A549 (cell line): Measurements from ENCODE around the gene CDK14. TPM values are rescaled to one million over a fixed set of nuclear protein-coding genes. Genes with fewer than 3 reads are reported as not detected.

ENCODE experiments used
- ATAC-seq, 2 experiments: fragments of 200-7000 bp in 1 of 2; fragments of >200 bp in 1 of 2; cut with Nextera tagmentation in 1 of 2; cut with Tn5 transposase in 1 of 2; 3 replicates each; pipeline versions ENCODE4 v1.8.0 to v1.9.1; 2018 to 2020; ENCODE audit warnings: mild to moderate bottlenecking in 1 of 2, moderate library complexity in 1 of 2
- CTCF ChIA-PET: fragments of 300-600 bp; sonication (Branson Sonifier 250); formaldehyde crosslinking; extraction: SDS; loops from one replicate; lab custom pipeline; 2021; ENCODE audit warnings: antibody characterized with exemption, inconsistent platforms; lab: Yijun Ruan, JAX
- POLR2A ChIA-PET: fragments of 350-600 bp; formaldehyde crosslinking; extraction: SDS; loops from one replicate; lab custom pipeline; 2021; ENCODE audit warnings: antibody characterized with exemption, inconsistent platforms; lab: Yijun Ruan, JAX
- DNase-seq, 2 experiments: peaks; one replicate each; pipeline versions ENCODE4 v3.0.0 to v3.0.0-alpha.2; 2011 to 2016; ENCODE audit warnings: low read depth in 1 of 2, low spot score in 1 of 2
- FAIRE-seq: peaks from 2 replicates; lab custom pipeline; 2011; peaks lifted over from hg19 to GRCh38; lab: Jason Lieb, UNC
- H3K27ac ChIP-seq, 2 experiments: fragments of >200 bp; sonication (Bioruptor Twin); formaldehyde crosslinking; 3 replicates each; pipeline ENCODE4 v1.5.1; 2016 to 2017
- H3K4me1 ChIP-seq: fragments of >200 bp; sonication (Bioruptor Twin); formaldehyde crosslinking; 3 replicates; pipeline ENCODE4 v1.6.1; 2016
- H3K4me2 ChIP-seq: fragments of >200 bp; sonication (Bioruptor Twin); formaldehyde crosslinking; 3 replicates; pipeline ENCODE4 v1.6.1; 2016
- H3K4me3 ChIP-seq: fragments of >200 bp; sonication (Bioruptor Twin); formaldehyde crosslinking; 3 replicates; pipeline ENCODE4 v1.5.1; 2016
- H3K9me3 ChIP-seq: fragments of >200 bp; sonication (Bioruptor Twin); formaldehyde crosslinking; 3 replicates; pipeline ENCODE4 v1.6.1; 2016
- CBX8 ChIP-seq: fragments of 200-600 bp; sonication (generic); IDR thresholded peaks from 2 replicates; pipeline ENCODE4 v1.6.1; 2016
- CEBPB ChIP-seq, 2 experiments: fragments of >200 bp in 1 of 2; sonication (Bioruptor Twin) in 1 of 2; formaldehyde crosslinking in 1 of 2; IDR thresholded peaks; 2 replicates each; pipeline ENCODE4 v1.6.1; 2012 to 2016
- CHD2 ChIP-seq: fragments of 150-350 bp; IDR thresholded peaks from 2 replicates; pipeline ENCODE4 v1.6.1; 2014; ENCODE audit warnings: low read length; ENCODE audit not compliant: partially characterized antibody
- CHD4 ChIP-seq: fragments of 200-600 bp; sonication (generic); IDR thresholded peaks from 2 replicates; pipeline ENCODE4 v1.6.1; 2016; ENCODE audit warnings: antibody characterized with exemption, mild to moderate bottlenecking, borderline replicate concordance
- ESRRA ChIP-seq: fragments of 150-350 bp; IDR thresholded peaks from 2 replicates; pipeline ENCODE4 v1.6.1; 2014; ENCODE audit warnings: mild to moderate bottlenecking, low read length, borderline replicate concordance
- GATA3 ChIP-seq: IDR thresholded peaks from 2 replicates; pipeline ENCODE4 v1.6.1; 2012; ENCODE audit warnings: borderline replicate concordance
- HDAC2 ChIP-seq: fragments of 200-600 bp; sonication (generic); IDR thresholded peaks from 2 replicates; pipeline ENCODE4 v1.6.1; 2016
- HOXA7 ChIP-seq: fragments of 250-450 bp; sonication (Bioruptor Pico); IDR thresholded peaks from 2 replicates; pipeline ENCODE4 v1.5.0; 2020; ENCODE audit warnings: mild to moderate bottlenecking, moderate library complexity
- HOXB13 ChIP-seq: fragments of 250-450 bp; sonication (Bioruptor Pico); IDR thresholded peaks from 2 replicates; pipeline ENCODE4 v1.5.0; 2020; ENCODE audit warnings: low read depth, mild to moderate bottlenecking, moderate library complexity
- KDM5A ChIP-seq: fragments of 200-600 bp; sonication (generic); IDR thresholded peaks from 2 replicates; pipeline ENCODE4 v1.6.1; 2016; ENCODE audit warnings: antibody characterized with exemption, mild to moderate bottlenecking
- NFE2L2 ChIP-seq: fragments of 150-350 bp; conservative IDR thresholded peaks from 2 replicates; pipeline ENCODE4 v1.6.1; 2014; ENCODE audit warnings: low read length
- POLR2AphosphoS2 ChIP-seq: conservative IDR thresholded peaks from 2 replicates; pipeline ENCODE4 v1.6.1; 2012; ENCODE audit warnings: low read length, improper control_type of control experiment, inconsistent platforms
- RAD21 ChIP-seq, 2 experiments: fragments of >200 bp in 1 of 2; sonication (Bioruptor Twin) in 1 of 2; formaldehyde crosslinking in 1 of 2; IDR thresholded peaks in 1 of 2; conservative IDR thresholded peaks in 1 of 2; 2 replicates in 1 of 2; 3 replicates in 1 of 2; pipeline ENCODE4 v1.6.1; 2012 to 2018; ENCODE audit warnings: inconsistent platforms in 1 of 2
- RFX5 ChIP-seq: fragments of 450-650 bp; IDR thresholded peaks from 2 replicates; pipeline ENCODE4 v1.7.1; 2014; ENCODE audit warnings: antibody characterized with exemption, mild to moderate bottlenecking, moderate library complexity
- WGBS: methylation state at CpG from one replicate; pipeline ENCODE4 v1.1.6; 2017; ENCODE audit errors: missing lambda C conversion rate; 5-methylcytosine and 5-hydroxymethylcytosine counted together
- polyA plus RNA-seq, 4 experiments: library from polyadenylated mRNA; depleted of rRNA in 3 of 4; stranded (reverse); fragments of >200 nt; fragmentation: RNase III in 1 of 4; extraction: RNeasy Plus Mini Kit Qiagen cat#74134 plus additional on column Dnase treatment in 1 of 4; gene quantifications; 2 replicates in 3 of 4; 3 replicates in 1 of 4; pipeline ENCODE4 v1.2.3, GENCODE V29; 2011 to 2017
- TF ChIP-seq, protein P1 (sequence below): fragments of 250-450 bp; sonication (Bioruptor Pico); IDR thresholded peaks from 2 replicates; pipeline ENCODE4 v1.5.0; 2020; ENCODE audit warnings: low read depth, mild to moderate bottlenecking, moderate library complexity
- TF ChIP-seq, protein P2 (sequence below): fragments of 150-350 bp; IDR thresholded peaks from 2 replicates; pipeline ENCODE4 v1.6.1; 2014; ENCODE audit warnings: low read depth, mild to moderate bottlenecking, low read length
- TF ChIP-seq, protein P3 (sequence below): fragments of >200 bp; sonication (Bioruptor Twin); formaldehyde crosslinking; IDR thresholded peaks from 3 replicates; pipeline ENCODE4 v1.6.1; 2016
- TF ChIP-seq, protein P4 (sequence below): IDR thresholded peaks from 2 replicates; pipeline ENCODE4 v1.6.1; 2012; ENCODE audit warnings: low read depth, borderline replicate concordance
- TF ChIP-seq, protein P5 (sequence below): fragments of >200 bp; sonication (Bioruptor Twin); formaldehyde crosslinking; IDR thresholded peaks from 2 replicates; pipeline ENCODE4 v1.6.1; 2016

The CDK14 gene
- polyA plus RNA-seq, 2 of the 4 experiments (the other 2 are of a cell fraction), result 0.21 to 0.23 TPM

DNA sequence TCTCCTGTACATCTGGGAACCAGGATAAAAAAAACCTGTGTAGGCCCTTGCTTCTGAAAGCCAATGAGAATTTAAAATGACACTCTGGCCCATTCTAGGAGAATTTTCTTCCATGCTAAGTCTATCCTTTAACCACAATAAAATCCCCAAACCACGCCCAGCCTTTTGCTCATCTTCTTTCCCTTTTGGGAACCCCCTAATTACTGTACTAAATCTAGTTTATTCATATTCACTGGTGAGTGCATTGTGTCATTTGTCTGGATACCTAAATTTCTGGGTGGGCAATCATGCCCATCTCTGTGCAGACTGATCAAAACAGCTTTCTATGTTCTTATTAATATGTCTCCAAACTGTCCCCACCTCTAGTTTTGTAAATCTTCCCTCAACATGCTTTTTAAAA, 11.7 kb upstream of the CDK14 start:
- FAIRE-seq, result no peak
- H3K4me1 ChIP-seq, result no peaks in the 10 kb centered on the region
- 4% methylated on average over 1 of the region's 1 CpG for WGBS
- H3K9me3 ChIP-seq, result no peaks in the 10 kb centered on the region
- H3K27ac ChIP-seq, result no peak overlapping the region
- CTCF ChIA-PET, result interaction anchor here (0.6 kb wide), 1 partner anchor 8 kb away, joined by 3 read pairs; no protein-coding TSS in a partner anchor
- no peak overlapping the region for H3K4me3 ChIP-seq
- H3K4me2 ChIP-seq, result no peak overlapping the region
- no peak for DNase-seq
- no peak for ATAC-seq
- TF ChIP-seq, protein P1, sequence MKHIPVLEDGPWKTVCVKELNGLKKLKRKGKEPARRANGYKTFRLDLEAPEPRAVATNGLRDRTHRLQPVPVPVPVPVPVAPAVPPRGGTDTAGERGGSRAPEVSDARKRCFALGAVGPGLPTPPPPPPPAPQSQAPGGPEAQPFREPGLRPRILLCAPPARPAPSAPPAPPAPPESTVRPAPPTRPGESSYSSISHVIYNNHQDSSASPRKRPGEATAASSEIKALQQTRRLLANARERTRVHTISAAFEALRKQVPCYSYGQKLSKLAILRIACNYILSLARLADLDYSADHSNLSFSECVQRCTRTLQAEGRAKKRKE, result no peak
- no peak for TF ChIP-seq HOXA7 (CRISPR knock-in tag)
- no peak for TF ChIP-seq KDM5A
- TF ChIP-seq, protein P2, sequence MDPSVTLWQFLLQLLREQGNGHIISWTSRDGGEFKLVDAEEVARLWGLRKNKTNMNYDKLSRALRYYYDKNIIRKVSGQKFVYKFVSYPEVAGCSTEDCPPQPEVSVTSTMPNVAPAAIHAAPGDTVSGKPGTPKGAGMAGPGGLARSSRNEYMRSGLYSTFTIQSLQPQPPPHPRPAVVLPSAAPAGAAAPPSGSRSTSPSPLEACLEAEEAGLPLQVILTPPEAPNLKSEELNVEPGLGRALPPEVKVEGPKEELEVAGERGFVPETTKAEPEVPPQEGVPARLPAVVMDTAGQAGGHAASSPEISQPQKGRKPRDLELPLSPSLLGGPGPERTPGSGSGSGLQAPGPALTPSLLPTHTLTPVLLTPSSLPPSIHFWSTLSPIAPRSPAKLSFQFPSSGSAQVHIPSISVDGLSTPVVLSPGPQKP, result no peak
- TF ChIP-seq CHD4, result no peak
- no peak for TF ChIP-seq HDAC2
- no peak for TF ChIP-seq RAD21 (conservative IDR thresholded peaks at IDR 0.05 in 1 of 2, IDR thresholded peaks at IDR 0.05 in 1 of 2)
- TF ChIP-seq RFX5, result no peak
- TF ChIP-seq, protein P3, sequence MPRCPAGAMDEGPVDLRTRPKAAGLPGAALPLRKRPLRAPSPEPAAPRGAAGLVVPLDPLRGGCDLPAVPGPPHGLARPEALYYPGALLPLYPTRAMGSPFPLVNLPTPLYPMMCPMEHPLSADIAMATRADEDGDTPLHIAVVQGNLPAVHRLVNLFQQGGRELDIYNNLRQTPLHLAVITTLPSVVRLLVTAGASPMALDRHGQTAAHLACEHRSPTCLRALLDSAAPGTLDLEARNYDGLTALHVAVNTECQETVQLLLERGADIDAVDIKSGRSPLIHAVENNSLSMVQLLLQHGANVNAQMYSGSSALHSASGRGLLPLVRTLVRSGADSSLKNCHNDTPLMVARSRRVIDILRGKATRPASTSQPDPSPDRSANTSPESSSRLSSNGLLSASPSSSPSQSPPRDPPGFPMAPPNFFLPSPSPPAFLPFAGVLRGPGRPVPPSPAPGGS, result no peak
- TF ChIP-seq CBX8, result no peak
- POLR2A ChIA-PET, result no interaction called here

DNA sequence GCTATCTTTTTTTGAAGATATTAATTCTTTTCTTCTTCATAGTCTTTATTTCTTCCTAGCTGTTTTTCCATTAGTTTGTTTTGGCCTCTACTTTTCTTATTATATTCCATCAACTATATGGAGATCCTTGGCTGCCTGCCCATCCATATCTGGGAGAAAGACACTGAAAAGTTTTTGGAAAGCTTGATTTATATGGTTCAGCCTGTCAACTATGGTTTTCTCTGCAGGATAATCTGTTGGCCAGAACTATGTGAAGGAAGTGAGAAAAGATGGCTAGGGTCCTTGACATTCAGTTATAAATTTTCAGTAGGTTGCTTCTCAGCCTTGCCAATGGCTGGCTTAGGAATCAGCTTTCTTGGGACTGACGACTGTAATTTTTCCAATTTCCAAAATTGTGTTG, 10.0 kb upstream of the CDK14 start:
- Histone ChIP-seq H3K27ac (no peak overlapping the region), H3K9me3 (no peaks in the 10 kb centered on the region), H3K4me2 (no peak overlapping the region), H3K4me3 (no peak overlapping the region), H3K4me1 (no peaks in the 10 kb centered on the region)
- TF ChIP-seq HOXB13 (no peak), HOXA7 (CRISPR knock-in tag) (no peak), RAD21 (conservative IDR thresholded peaks at IDR 0.05 in 1 of 2, IDR thresholded peaks at IDR 0.05 in 1 of 2) (no peak), CEBPB (IDR thresholded peaks at IDR 0.05) (no peak), ESRRA (no peak), NFE2L2 (no peak)
- ATAC-seq (no peak), FAIRE-seq (no peak), DNase-seq (no peak)
- ChIA-PET CTCF (no interaction called here), POLR2A (no interaction called here)
- 67% methylated on average over 1 of the region's 1 CpG for WGBS

DNA sequence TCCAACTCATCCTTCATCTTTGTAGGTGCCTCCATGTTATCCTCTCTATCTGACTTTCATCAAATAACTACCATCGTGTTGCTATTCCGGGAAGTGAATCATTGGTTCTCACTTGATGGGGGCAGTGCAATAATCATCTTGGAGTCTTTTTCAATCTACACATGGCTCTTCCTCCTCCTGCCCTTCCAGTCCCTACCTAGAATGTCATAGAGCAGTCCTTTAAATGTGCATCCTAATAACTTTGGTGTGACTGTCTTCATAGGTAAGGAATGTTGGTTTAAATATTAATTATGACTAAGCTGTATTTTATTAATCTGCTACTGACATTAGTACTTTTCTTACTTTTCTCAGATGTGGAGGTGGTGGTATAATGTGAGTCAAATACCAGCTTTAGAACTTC, 8.4 kb upstream of the CDK14 start:
- Histone ChIP-seq H3K9me3 (no peaks in the 10 kb centered on the region), H3K4me2 (no peak overlapping the region), H3K27ac (no peak overlapping the region), H3K4me3 (no peak overlapping the region), H3K4me1 (no peaks in the 10 kb centered on the region)
- DNase-seq (no peak), FAIRE-seq (no peak), ATAC-seq (no peak)
- POLR2A ChIA-PET, result no interaction called here
- TF ChIP-seq HDAC2 (no peak), CHD2 (no peak), NFE2L2 (no peak), GATA3 (no peak), POLR2AphosphoS2 (no peak)
- TF ChIP-seq, protein P3, result no peak
- TF ChIP-seq, protein P4, sequence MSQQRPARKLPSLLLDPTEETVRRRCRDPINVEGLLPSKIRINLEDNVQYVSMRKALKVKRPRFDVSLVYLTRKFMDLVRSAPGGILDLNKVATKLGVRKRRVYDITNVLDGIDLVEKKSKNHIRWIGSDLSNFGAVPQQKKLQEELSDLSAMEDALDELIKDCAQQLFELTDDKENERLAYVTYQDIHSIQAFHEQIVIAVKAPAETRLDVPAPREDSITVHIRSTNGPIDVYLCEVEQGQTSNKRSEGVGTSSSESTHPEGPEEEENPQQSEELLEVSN, result no peak
- TF ChIP-seq, protein P5, sequence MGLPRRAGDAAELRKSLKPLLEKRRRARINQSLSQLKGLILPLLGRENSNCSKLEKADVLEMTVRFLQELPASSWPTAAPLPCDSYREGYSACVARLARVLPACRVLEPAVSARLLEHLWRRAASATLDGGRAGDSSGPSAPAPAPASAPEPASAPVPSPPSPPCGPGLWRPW, result no peak
- TF ChIP-seq, protein P2, result no peak
- CTCF ChIA-PET, result no interaction called here
- WGBS, result 46% methylated on average over 2 of the region's 2 CpGs
